GM18499 (cell line): ENCODE results near the gene MAT1A.
"Not testable (repeated sequence)": the region's sequence is repeated elsewhere in the genome, so short reads cannot be mapped to it uniquely, and the experiment has no call there.

Experiments used
- ATAC-seq: cut with Tn5 transposase; IDR thresholded peaks from one replicate; pipeline ENCODE4 v1.9.1; 2021; ENCODE audit warnings: moderate number of reproducible peaks; ENCODE audit not compliant: insufficient read depth, unreplicated experiment

Gene MAT1A

GRCh38 chr10:80268266-80268665 is 21.2 kb downstream of the MAT1A start:
- no peak for ATAC-seq

- no peak for ATAC-seq
These were observed 23.0 kb downstream of the MAT1A start for GRCh38 chr10:80266513-80266863.

GRCh38 chr10:80265740-80266512 is 23.5 kb downstream of the MAT1A start:
- no peak for ATAC-seq

- no peak for ATAC-seq
These were observed 25.1 kb downstream of the MAT1A start for GRCh38 chr10:80264081-80265056.

- no peak for ATAC-seq
These were observed 28.0 kb downstream of the MAT1A start for GRCh38 chr10:80261316-80262030.

GRCh38 chr10:80260295-80261243 is 28.9 kb downstream of the MAT1A start:
- no peak for ATAC-seq

- no peak for ATAC-seq
These were observed 30.0 kb downstream of the MAT1A start for GRCh38 chr10:80259405-80259871.

GRCh38 chr10:80256798-80257197 is 32.7 kb downstream of the MAT1A start:
- ATAC-seq, result not testable (repeated sequence)

- ATAC-seq, result not testable (repeated sequence)
These were observed 34.7 kb downstream of the MAT1A start for GRCh38 chr10:80254726-80255125.

- ATAC-seq, result not testable (repeated sequence)
These were observed 35.5 kb downstream of the MAT1A start for GRCh38 chr10:80253963-80254271.

GRCh38 chr10:80253266-80253962 is 36.0 kb downstream of the MAT1A start:
- peak; percentile 89 for ATAC-seq

- no peak for ATAC-seq
These were observed 37.1 kb downstream of the MAT1A start for GRCh38 chr10:80252296-80252887.

GRCh38 chr10:80251703-80252280 is 37.7 kb downstream of the MAT1A start:
- ATAC-seq, result not testable (repeated sequence)

GRCh38 chr10:80250399-80250798 is 39.1 kb downstream of the MAT1A start:
- not testable (repeated sequence) for ATAC-seq

- ATAC-seq, result not testable (repeated sequence)
These were observed 39.6 kb downstream of the MAT1A start for GRCh38 chr10:80249906-80250305.

- ATAC-seq, result not testable (repeated sequence)
These were observed 41.8 kb downstream of the MAT1A start for GRCh38 chr10:80247611-80248010.

- ATAC-seq, result not testable (repeated sequence)
These were observed 45.1 kb downstream of the MAT1A start for GRCh38 chr10:80244371-80244770.

GRCh38 chr10:80242341-80242740 is 47.1 kb downstream of the MAT1A start:
- not testable (repeated sequence) for ATAC-seq
